ENCODE results near the gene MAP7.

The MAP7 gene

GRCh38 chr6:136471372-136471771, 78.8 kb downstream of the MAP7 start:
- Histone ChIP-seq H3K27me3 (ENCODE audit: control insufficient read depth, insufficient read depth, low read length) (no peaks in the 10 kb centered on the region; the same call in 1 of the 2 replicates), H3K9ac (ENCODE audit: low read depth, low read length) (no peak overlapping the region), H3K4me1 (ENCODE audit: control insufficient read depth, insufficient read depth, low read length) (peaks cover 36% of the 10 kb centered on the region), H3K27ac (ENCODE audit: low read depth, low read length) (no peak overlapping the region), H3K4me3 (ENCODE audit: low read depth, low read length) (no peak overlapping the region), H3K36me3 (ENCODE audit: control insufficient read depth, insufficient read depth, low read length) (no peaks in the 10 kb centered on the region), H3K9me3 (ENCODE audit: control insufficient read depth, insufficient read depth, low read length) (no peaks in the 10 kb centered on the region)

- no peak overlapping the region for H3K9ac ChIP-seq (ENCODE audit: low read depth, low read length)
- H3K4me1 ChIP-seq (ENCODE audit: control insufficient read depth, insufficient read depth, low read length): peaks cover 36% of the 10 kb centered on the region
- no peaks in the 10 kb centered on the region; the same call in 1 of the 2 replicates for H3K27me3 ChIP-seq (ENCODE audit: control insufficient read depth, insufficient read depth, low read length)
- H3K36me3 ChIP-seq (ENCODE audit: control insufficient read depth, insufficient read depth, low read length): no peaks in the 10 kb centered on the region
- H3K9me3 ChIP-seq (ENCODE audit: control insufficient read depth, insufficient read depth, low read length): no peaks in the 10 kb centered on the region
- no peak overlapping the region for H3K27ac ChIP-seq (ENCODE audit: low read depth, low read length)
- H3K4me3 ChIP-seq (ENCODE audit: low read depth, low read length): no peak overlapping the region
These were observed 80.2 kb downstream of the MAP7 start for GRCh38 chr6:136470044-136470443.

GRCh38 chr6:136469154-136469553, 81.1 kb downstream of the MAP7 start:
- H3K27ac ChIP-seq (ENCODE audit: low read depth, low read length): no peak overlapping the region
- H3K4me3 ChIP-seq (ENCODE audit: low read depth, low read length): no peak overlapping the region
- H3K9me3 ChIP-seq (ENCODE audit: control insufficient read depth, insufficient read depth, low read length): no peaks in the 10 kb centered on the region
- no peaks in the 10 kb centered on the region for H3K36me3 ChIP-seq (ENCODE audit: control insufficient read depth, insufficient read depth, low read length)
- no peak overlapping the region for H3K9ac ChIP-seq (ENCODE audit: low read depth, low read length)
- peaks cover 36% of the 10 kb centered on the region for H3K4me1 ChIP-seq (ENCODE audit: control insufficient read depth, insufficient read depth, low read length)
- no peaks in the 10 kb centered on the region; the same call in 1 of the 2 replicates for H3K27me3 ChIP-seq (ENCODE audit: control insufficient read depth, insufficient read depth, low read length)

GRCh38 chr6:136468711-136469110, 81.5 kb downstream of the MAP7 start:
- peaks cover 36% of the 10 kb centered on the region for H3K4me1 ChIP-seq (ENCODE audit: control insufficient read depth, insufficient read depth, low read length)
- H3K9me3 ChIP-seq (ENCODE audit: control insufficient read depth, insufficient read depth, low read length): no peaks in the 10 kb centered on the region
- H3K4me3 ChIP-seq (ENCODE audit: low read depth, low read length): no peak overlapping the region
- H3K36me3 ChIP-seq (ENCODE audit: control insufficient read depth, insufficient read depth, low read length): no peaks in the 10 kb centered on the region
- H3K27me3 ChIP-seq (ENCODE audit: control insufficient read depth, insufficient read depth, low read length): no peaks in the 10 kb centered on the region
- no peak overlapping the region for H3K9ac ChIP-seq (ENCODE audit: low read depth, low read length)
- no peak overlapping the region for H3K27ac ChIP-seq (ENCODE audit: low read depth, low read length)

GRCh38 chr6:136467186-136467585, 83.0 kb downstream of the MAP7 start:
- Histone ChIP-seq H3K9me3 (ENCODE audit: control insufficient read depth, insufficient read depth, low read length) (no peaks in the 10 kb centered on the region), H3K9ac (ENCODE audit: low read depth, low read length) (no peak overlapping the region), H3K27ac (ENCODE audit: low read depth, low read length) (peak overlapping the region; percentile 25), H3K4me1 (ENCODE audit: control insufficient read depth, insufficient read depth, low read length) (peaks cover 35% of the 10 kb centered on the region), H3K27me3 (ENCODE audit: control insufficient read depth, insufficient read depth, low read length) (no peaks in the 10 kb centered on the region), H3K4me3 (ENCODE audit: low read depth, low read length) (no peak overlapping the region), H3K36me3 (ENCODE audit: control insufficient read depth, insufficient read depth, low read length) (no peaks in the 10 kb centered on the region)

GRCh38 chr6:136466777-136467176, 83.4 kb downstream of the MAP7 start:
- no peak overlapping the region for H3K9ac ChIP-seq (ENCODE audit: low read depth, low read length)
- H3K4me1 ChIP-seq (ENCODE audit: control insufficient read depth, insufficient read depth, low read length): peaks cover 30% of the 10 kb centered on the region
- H3K9me3 ChIP-seq (ENCODE audit: control insufficient read depth, insufficient read depth, low read length): no peaks in the 10 kb centered on the region
- no peak overlapping the region for H3K4me3 ChIP-seq (ENCODE audit: low read depth, low read length)
- H3K27me3 ChIP-seq (ENCODE audit: control insufficient read depth, insufficient read depth, low read length): no peaks in the 10 kb centered on the region
- no peaks in the 10 kb centered on the region for H3K36me3 ChIP-seq (ENCODE audit: control insufficient read depth, insufficient read depth, low read length)
- peak overlapping the region; percentile 25 for H3K27ac ChIP-seq (ENCODE audit: low read depth, low read length)

- no peak overlapping the region for H3K27ac ChIP-seq (ENCODE audit: low read depth, low read length)
- H3K27me3 ChIP-seq (ENCODE audit: control insufficient read depth, insufficient read depth, low read length): no peaks in the 10 kb centered on the region
- H3K9me3 ChIP-seq (ENCODE audit: control insufficient read depth, insufficient read depth, low read length): no peaks in the 10 kb centered on the region
- no peak overlapping the region for H3K9ac ChIP-seq (ENCODE audit: low read depth, low read length)
- H3K36me3 ChIP-seq (ENCODE audit: control insufficient read depth, insufficient read depth, low read length): no peaks in the 10 kb centered on the region
- peaks cover 21% of the 10 kb centered on the region for H3K4me1 ChIP-seq (ENCODE audit: control insufficient read depth, insufficient read depth, low read length)
- no peak overlapping the region for H3K4me3 ChIP-seq (ENCODE audit: low read depth, low read length)
These were observed 84.4 kb downstream of the MAP7 start for GRCh38 chr6:136465766-136466303.

- no peak overlapping the region for H3K27ac ChIP-seq (ENCODE audit: low read depth, low read length)
- H3K4me1 ChIP-seq (ENCODE audit: control insufficient read depth, insufficient read depth, low read length): peaks cover 11% of the 10 kb centered on the region
- H3K9me3 ChIP-seq (ENCODE audit: control insufficient read depth, insufficient read depth, low read length): no peaks in the 10 kb centered on the region
- H3K36me3 ChIP-seq (ENCODE audit: control insufficient read depth, insufficient read depth, low read length): no peaks in the 10 kb centered on the region
- no peak overlapping the region for H3K9ac ChIP-seq (ENCODE audit: low read depth, low read length)
- no peak overlapping the region for H3K4me3 ChIP-seq (ENCODE audit: low read depth, low read length)
- H3K27me3 ChIP-seq (ENCODE audit: control insufficient read depth, insufficient read depth, low read length): no peaks in the 10 kb centered on the region
These were observed 85.3 kb downstream of the MAP7 start for GRCh38 chr6:136464874-136465273.

GRCh38 chr6:136464148-136464547, 86.1 kb downstream of the MAP7 start:
- peaks cover 10% of the 10 kb centered on the region for H3K4me1 ChIP-seq (ENCODE audit: control insufficient read depth, insufficient read depth, low read length)
- no peak overlapping the region for H3K27ac ChIP-seq (ENCODE audit: low read depth, low read length)
- no peaks in the 10 kb centered on the region for H3K9me3 ChIP-seq (ENCODE audit: control insufficient read depth, insufficient read depth, low read length)
- no peaks in the 10 kb centered on the region for H3K36me3 ChIP-seq (ENCODE audit: control insufficient read depth, insufficient read depth, low read length)
- no peaks in the 10 kb centered on the region for H3K27me3 ChIP-seq (ENCODE audit: control insufficient read depth, insufficient read depth, low read length)
- no peak overlapping the region for H3K9ac ChIP-seq (ENCODE audit: low read depth, low read length)
- H3K4me3 ChIP-seq (ENCODE audit: low read depth, low read length): no peak overlapping the region

- no peak overlapping the region for H3K27ac ChIP-seq (ENCODE audit: low read depth, low read length)
- no peaks in the 10 kb centered on the region for H3K36me3 ChIP-seq (ENCODE audit: control insufficient read depth, insufficient read depth, low read length)
- no peaks in the 10 kb centered on the region for H3K9me3 ChIP-seq (ENCODE audit: control insufficient read depth, insufficient read depth, low read length)
- no peak overlapping the region for H3K9ac ChIP-seq (ENCODE audit: low read depth, low read length)
- H3K4me1 ChIP-seq (ENCODE audit: control insufficient read depth, insufficient read depth, low read length): peaks cover 10% of the 10 kb centered on the region
- no peaks in the 10 kb centered on the region for H3K27me3 ChIP-seq (ENCODE audit: control insufficient read depth, insufficient read depth, low read length)
- H3K4me3 ChIP-seq (ENCODE audit: low read depth, low read length): no peak overlapping the region
These were observed 86.5 kb downstream of the MAP7 start for GRCh38 chr6:136463743-136464142.

GRCh38 chr6:136446579-136447187, 103.5 kb downstream of the MAP7 start:
- H3K27me3 ChIP-seq (ENCODE audit: control insufficient read depth, insufficient read depth, low read length): no peaks in the 10 kb centered on the region
- H3K4me1 ChIP-seq (ENCODE audit: control insufficient read depth, insufficient read depth, low read length): peaks cover 25% of the 10 kb centered on the region
- no peaks in the 10 kb centered on the region for H3K36me3 ChIP-seq (ENCODE audit: control insufficient read depth, insufficient read depth, low read length)
- no peaks in the 10 kb centered on the region for H3K9me3 ChIP-seq (ENCODE audit: control insufficient read depth, insufficient read depth, low read length)
- no peak overlapping the region for H3K27ac ChIP-seq (ENCODE audit: low read depth, low read length)
- H3K4me3 ChIP-seq (ENCODE audit: low read depth, low read length): no peak overlapping the region
- H3K9ac ChIP-seq (ENCODE audit: low read depth, low read length): no peak overlapping the region
